Effector memory CD4-positive, alpha-beta T cell (primary cell): Measurements from ENCODE around the gene ARFGAP3.

Experiments
- DNase-seq, 3 donors: peaks; one replicate each; pipeline ENCODE4 v3.0.0-alpha.2; 2020
- H3K27ac ChIP-seq: 2 replicates; pipeline ENCODE4 v1.7.0; 2013; ENCODE audit warnings: mild to moderate bottlenecking, low read length, moderate library complexity; ENCODE audit not compliant: insufficient read depth, poor library complexity, severe bottlenecking
- H3K27me3 ChIP-seq: replicated peaks from 2 replicates; pipeline ENCODE4 v1.7.0; 2013; ENCODE audit warnings: mild to moderate bottlenecking, low read length; ENCODE audit not compliant: insufficient read depth, control insufficient read depth, poor library complexity, severe bottlenecking
- H3K36me3 ChIP-seq: 2 replicates; pipeline ENCODE4 v1.7.0; 2013; ENCODE audit warnings: mild to moderate bottlenecking, low read length, moderate library complexity; ENCODE audit not compliant: control insufficient read depth, insufficient read depth
- H3K4me1 ChIP-seq: 2 replicates; pipeline ENCODE4 v1.7.0; 2013; ENCODE audit warnings: low read length, mild to moderate bottlenecking; ENCODE audit not compliant: control insufficient read depth, insufficient read depth, poor library complexity, severe bottlenecking
- H3K4me3 ChIP-seq: 2 replicates; pipeline ENCODE4 v1.7.0; 2013; ENCODE audit warnings: low read length, low read depth, mild to moderate bottlenecking; ENCODE audit not compliant: insufficient read depth, poor library complexity, severe bottlenecking
- H3K9me3 ChIP-seq: 2 replicates; pipeline ENCODE4 v1.7.0; 2013; ENCODE audit warnings: mild to moderate bottlenecking, low read length, moderate library complexity; ENCODE audit not compliant: control insufficient read depth

Gene ARFGAP3

DNA sequence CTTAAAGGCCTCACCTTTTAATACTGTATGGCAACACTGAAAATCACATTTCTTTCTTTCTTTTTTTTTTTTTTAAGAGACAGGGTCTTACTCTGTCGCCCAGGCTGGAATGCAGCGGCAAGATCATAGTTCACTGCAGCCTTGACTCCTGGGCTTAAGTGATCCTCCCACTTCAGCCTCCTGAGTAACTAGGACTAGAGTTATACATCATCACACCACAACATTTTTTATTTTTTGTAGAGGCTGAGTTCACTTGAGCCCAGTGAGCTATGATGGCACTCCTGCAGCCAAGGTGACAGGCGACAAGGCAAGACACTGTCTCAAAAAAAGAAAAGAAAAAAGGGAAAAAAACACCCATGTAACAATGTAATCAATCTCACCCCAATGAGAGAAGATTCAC, 10.0 kb downstream of the ARFGAP3 start:
- H3K9me3 ChIP-seq = no peaks in the 10 kb centered on the region

GRCh38 chr22:42844756-42845155, 12.3 kb downstream of the ARFGAP3 start:
- no peak for DNase-seq
- no peaks in the 10 kb centered on the region for H3K27me3 ChIP-seq
- peaks cover 26% of the 10 kb centered on the region for H3K36me3 ChIP-seq
- no peaks in the 10 kb centered on the region for H3K9me3 ChIP-seq
- no peak overlapping the region for H3K27ac ChIP-seq
- no peaks in the 10 kb centered on the region for H3K4me1 ChIP-seq
- H3K4me3 ChIP-seq = no peak overlapping the region

More for the DNA sequence above, 10.0 kb downstream of the ARFGAP3 start:
- Histone ChIP-seq H3K36me3 (peaks cover 16% of the 10 kb centered on the region), H3K27ac (no peak overlapping the region), H3K4me1 (no peaks in the 10 kb centered on the region), H3K4me3 (no peak overlapping the region), H3K27me3 (no peaks in the 10 kb centered on the region)
- DNase-seq = no peak

DNA sequence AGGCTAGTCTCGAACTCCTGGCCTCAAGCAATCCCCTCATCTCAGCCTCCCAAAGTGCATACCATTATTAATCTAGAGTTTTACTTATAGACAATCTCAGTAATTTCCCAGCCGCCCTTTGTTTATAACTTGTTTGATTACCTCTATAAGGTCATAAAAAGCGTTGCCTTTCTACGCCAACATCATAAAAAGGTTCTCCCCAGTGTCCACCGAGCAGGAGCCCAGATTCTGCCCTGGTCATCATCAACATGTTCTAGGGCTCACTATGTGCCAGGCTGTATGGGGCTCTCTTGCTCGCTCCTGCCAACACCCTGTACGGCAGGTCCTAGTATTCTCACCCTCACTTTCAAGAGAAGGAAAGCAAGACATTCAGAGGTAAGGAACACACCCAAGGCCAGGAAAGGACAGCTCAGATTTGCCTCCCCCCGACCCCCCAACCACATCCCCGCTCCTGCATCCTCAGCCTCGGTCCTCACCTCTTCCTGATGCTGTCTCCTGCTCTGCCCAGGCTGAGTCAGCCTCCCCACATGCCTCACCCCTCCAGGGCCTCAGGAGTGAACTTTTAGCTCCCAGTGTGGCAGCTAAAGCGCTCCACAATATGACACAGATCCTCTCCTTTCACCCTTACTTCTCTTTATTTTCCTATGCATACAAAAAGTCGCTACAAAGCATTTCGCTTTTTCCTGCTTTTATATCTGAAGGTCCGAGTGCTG, 14.3 kb downstream of the ARFGAP3 start:
- H3K27me3 ChIP-seq = no peaks in the 10 kb centered on the region
- no peak overlapping the region for H3K4me3 ChIP-seq
- H3K36me3 ChIP-seq = peaks cover 26% of the 10 kb centered on the region
- H3K4me1 ChIP-seq = no peaks in the 10 kb centered on the region
- no peaks in the 10 kb centered on the region for H3K9me3 ChIP-seq
- no peak for DNase-seq
- no peak overlapping the region for H3K27ac ChIP-seq

GRCh38 chr22:42841444-42841843, 15.6 kb downstream of the ARFGAP3 start:
- no peak overlapping the region for H3K4me3 ChIP-seq
- H3K27ac ChIP-seq = no peak overlapping the region
- peaks cover 24% of the 10 kb centered on the region for H3K36me3 ChIP-seq
- H3K27me3 ChIP-seq = no peaks in the 10 kb centered on the region
- no peaks in the 10 kb centered on the region for H3K9me3 ChIP-seq
- H3K4me1 ChIP-seq = no peaks in the 10 kb centered on the region
- DNase-seq = no peak

- Histone ChIP-seq H3K4me1 (no peaks in the 10 kb centered on the region), H3K36me3 (peaks cover 33% of the 10 kb centered on the region), H3K27ac (no peak overlapping the region), H3K9me3 (no peaks in the 10 kb centered on the region), H3K27me3 (no peaks in the 10 kb centered on the region), H3K4me3 (no peak overlapping the region)
- DNase-seq = no peak
These were observed 19.5 kb downstream of the ARFGAP3 start for GRCh38 chr22:42837556-42837955.

DNA sequence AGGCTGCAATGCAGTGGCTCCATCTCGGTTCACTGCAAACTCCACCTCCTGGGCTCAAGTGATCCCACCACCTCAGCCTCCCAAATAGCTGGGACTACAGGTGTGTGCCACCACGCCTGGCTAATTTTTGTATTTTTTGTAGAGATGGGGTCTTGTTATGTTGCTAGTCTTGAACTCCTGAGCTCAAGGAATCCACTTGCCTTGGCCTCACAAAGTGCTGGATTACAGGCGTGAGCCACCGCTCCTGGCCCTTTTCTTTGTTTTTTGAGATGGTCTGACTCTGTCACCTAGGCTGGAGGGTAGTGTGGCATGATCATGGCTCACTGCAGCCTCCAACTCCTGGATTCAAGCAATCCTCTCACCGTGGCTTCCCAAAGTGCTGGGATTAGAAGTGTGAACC, 21.0 kb downstream of the ARFGAP3 start:
- Histone ChIP-seq H3K36me3 (peaks cover 30% of the 10 kb centered on the region), H3K4me3 (no peak overlapping the region), H3K9me3 (no peaks in the 10 kb centered on the region), H3K27me3 (no peaks in the 10 kb centered on the region), H3K27ac (no peak overlapping the region), H3K4me1 (no peaks in the 10 kb centered on the region)
- no peak for DNase-seq

DNA sequence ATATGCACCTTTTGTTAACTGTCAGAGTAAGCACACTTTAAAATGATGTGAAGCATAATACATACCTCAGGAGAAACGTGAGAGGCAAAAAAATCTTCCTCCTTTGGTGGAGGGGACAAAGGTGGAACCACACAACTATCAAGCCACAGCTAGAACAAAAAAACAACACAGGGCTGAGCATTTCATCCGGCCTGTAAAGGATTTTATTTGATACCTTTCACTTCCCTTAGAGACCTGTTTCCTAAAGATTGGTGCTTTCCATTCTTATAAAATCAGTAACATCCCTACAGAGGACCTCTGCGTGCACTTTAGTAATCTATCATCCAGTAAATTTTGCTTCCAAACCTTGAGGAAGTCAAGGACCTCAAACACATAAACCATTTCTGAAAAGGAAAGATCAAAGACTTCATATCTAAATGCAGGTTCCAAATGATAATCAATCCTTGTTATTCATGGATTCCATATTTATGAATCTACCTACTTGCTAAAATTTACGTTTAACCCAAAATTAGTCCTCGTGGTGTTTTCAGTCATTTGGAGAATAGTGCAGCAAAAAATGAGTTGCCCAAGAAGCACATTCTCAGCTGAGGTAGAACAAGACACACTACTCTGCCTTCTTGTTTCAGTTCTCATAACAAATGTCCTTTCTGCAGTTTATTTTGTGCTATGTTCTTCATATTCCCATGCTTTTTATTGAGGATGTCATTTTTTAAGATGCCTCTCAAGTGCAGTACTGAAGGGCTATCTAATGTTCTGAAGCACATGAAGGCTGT, 22.7 kb downstream of the ARFGAP3 start:
- H3K4me1 ChIP-seq = no peaks in the 10 kb centered on the region
- no peaks in the 10 kb centered on the region for H3K9me3 ChIP-seq
- DNase-seq = no peak
- no peak overlapping the region for H3K27ac ChIP-seq
- peaks cover 25% of the 10 kb centered on the region for H3K36me3 ChIP-seq
- no peaks in the 10 kb centered on the region for H3K27me3 ChIP-seq
- H3K4me3 ChIP-seq = no peak overlapping the region

DNA sequence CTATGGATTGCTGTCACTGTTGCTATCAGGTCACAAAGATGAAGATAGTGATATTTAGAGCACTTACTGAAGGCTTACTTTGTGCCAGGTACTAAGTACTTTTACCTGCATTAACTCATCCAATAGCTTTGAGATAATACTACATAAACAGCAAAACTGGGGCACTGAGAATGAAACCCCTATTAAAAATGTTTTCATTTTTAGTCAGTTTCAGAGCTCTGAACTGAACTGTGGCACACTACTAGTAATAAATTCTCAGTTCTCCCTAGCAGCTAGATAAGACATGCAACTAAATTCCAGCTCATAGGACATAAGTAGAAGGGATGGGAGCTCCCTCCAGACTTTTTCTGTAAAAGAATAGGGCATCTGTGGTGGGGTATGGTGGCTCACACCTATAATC, 24.0 kb downstream of the ARFGAP3 start:
- Histone ChIP-seq H3K9me3 (no peaks in the 10 kb centered on the region), H3K27ac (no peak overlapping the region), H3K27me3 (no peaks in the 10 kb centered on the region), H3K4me1 (no peaks in the 10 kb centered on the region), H3K4me3 (no peak overlapping the region), H3K36me3 (peaks cover 25% of the 10 kb centered on the region)
- DNase-seq = no peak

DNA sequence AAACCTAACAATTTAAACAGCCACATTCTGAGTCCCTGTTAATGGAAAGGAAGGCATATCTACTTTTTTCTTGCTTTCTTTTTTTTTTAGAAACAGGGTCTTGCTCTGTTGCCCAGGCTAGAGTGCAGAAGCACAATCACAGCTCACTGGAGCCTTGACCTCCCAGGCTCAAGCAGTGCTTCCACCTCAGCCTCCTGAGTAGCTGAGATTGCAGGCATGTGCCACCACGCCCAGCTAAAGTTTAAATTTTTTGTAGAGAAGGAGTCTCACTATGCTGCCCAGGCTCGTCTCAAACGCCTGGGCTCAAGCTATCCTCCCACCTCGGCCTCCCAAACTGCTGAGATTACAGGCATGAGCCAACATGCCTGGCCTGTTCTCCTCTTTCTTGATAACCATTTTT, 25.4 kb downstream of the ARFGAP3 start:
- Histone ChIP-seq H3K4me3 (no peak overlapping the region), H3K36me3 (peaks cover 28% of the 10 kb centered on the region), H3K27me3 (no peaks in the 10 kb centered on the region), H3K27ac (no peak overlapping the region), H3K4me1 (no peaks in the 10 kb centered on the region), H3K9me3 (no peaks in the 10 kb centered on the region)
- DNase-seq = no peak

- H3K4me1 ChIP-seq = no peaks in the 10 kb centered on the region
- H3K9me3 ChIP-seq = no peaks in the 10 kb centered on the region
- no peak overlapping the region for H3K4me3 ChIP-seq
- H3K27me3 ChIP-seq = no peaks in the 10 kb centered on the region
- no peak overlapping the region for H3K27ac ChIP-seq
- peaks cover 29% of the 10 kb centered on the region for H3K36me3 ChIP-seq
- DNase-seq = no peak
These were observed 26.9 kb downstream of the ARFGAP3 start for GRCh38 chr22:42830161-42830560.
